ENCODE measurements around the gene STK11IP.

STK11IP gene

DNA sequence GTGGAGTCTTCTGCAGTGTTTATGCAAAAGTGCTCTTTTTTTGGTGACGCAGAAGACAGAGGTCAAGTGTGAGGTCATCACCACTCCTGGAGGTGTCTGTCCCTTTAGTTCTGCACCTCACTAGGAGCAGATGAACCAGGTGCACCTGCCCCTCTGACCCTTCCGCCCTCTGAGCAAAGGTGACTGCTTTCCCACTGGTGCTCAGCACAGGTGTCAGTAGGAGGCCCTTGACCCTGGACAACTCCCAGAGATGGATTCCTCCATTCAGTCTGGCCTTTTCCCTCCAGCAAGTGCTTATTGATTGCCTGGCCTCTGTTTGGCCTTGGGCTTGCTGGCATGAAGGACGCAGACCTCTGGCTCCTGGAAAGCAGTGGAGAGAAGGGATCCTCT, 21.1 kb downstream of the STK11IP start:
- ATAC-seq (ENCODE audit: low read depth): no peak
- no peak for TF ChIP-seq CTCF (IDR thresholded peaks at IDR 0.05; ENCODE audit: poor library complexity, severe bottlenecking)
- H3K27ac ChIP-seq (ENCODE audit: poor library complexity, severe bottlenecking): no peak overlapping the region
- no peaks in the 10 kb centered on the region for H3K36me3 ChIP-seq (ENCODE audit: low read depth)
- H3K9me3 ChIP-seq (ENCODE audit: severe bottlenecking): no peaks in the 10 kb centered on the region
- H3K4me3 ChIP-seq (ENCODE audit: severe bottlenecking): no peak overlapping the region
- H3K4me1 ChIP-seq (ENCODE audit: insufficient read depth, poor library complexity, severe bottlenecking): no peaks in the 10 kb centered on the region
- no peaks in the 10 kb centered on the region for H3K27me3 ChIP-seq (ENCODE audit: insufficient read depth, poor library complexity, severe bottlenecking)
- no peak for DNase-seq (ENCODE audit: low spot score)

GRCh38 chr2:219619235-219619634, 21.6 kb downstream of the STK11IP start:
- DNase-seq (ENCODE audit: low spot score): no peak
- TF ChIP-seq CTCF (IDR thresholded peaks at IDR 0.05; ENCODE audit: poor library complexity, severe bottlenecking): peak; percentile 8
- H3K36me3 ChIP-seq (ENCODE audit: low read depth): no peaks in the 10 kb centered on the region
- H3K9me3 ChIP-seq (ENCODE audit: severe bottlenecking): no peaks in the 10 kb centered on the region
- no peak overlapping the region for H3K27ac ChIP-seq (ENCODE audit: poor library complexity, severe bottlenecking)
- H3K27me3 ChIP-seq (ENCODE audit: insufficient read depth, poor library complexity, severe bottlenecking): no peaks in the 10 kb centered on the region
- H3K4me1 ChIP-seq (ENCODE audit: insufficient read depth, poor library complexity, severe bottlenecking): no peaks in the 10 kb centered on the region
- no peak for ATAC-seq (ENCODE audit: low read depth)
- H3K4me3 ChIP-seq (ENCODE audit: severe bottlenecking): no peak overlapping the region

- H3K9me3 ChIP-seq (ENCODE audit: severe bottlenecking): no peaks in the 10 kb centered on the region
- no peak overlapping the region for H3K27ac ChIP-seq (ENCODE audit: poor library complexity, severe bottlenecking)
- DNase-seq (ENCODE audit: low spot score) (no peak), ATAC-seq (ENCODE audit: low read depth) (no peak)
- H3K27me3 ChIP-seq (ENCODE audit: insufficient read depth, poor library complexity, severe bottlenecking): no peaks in the 10 kb centered on the region
- no peak for TF ChIP-seq CTCF (IDR thresholded peaks at IDR 0.05; ENCODE audit: poor library complexity, severe bottlenecking)
- no peaks in the 10 kb centered on the region for H3K36me3 ChIP-seq (ENCODE audit: low read depth)
- H3K4me3 ChIP-seq (ENCODE audit: severe bottlenecking): no peak overlapping the region
- no peaks in the 10 kb centered on the region for H3K4me1 ChIP-seq (ENCODE audit: insufficient read depth, poor library complexity, severe bottlenecking)
These were observed 22.9 kb downstream of the STK11IP start for GRCh38 chr2:219620546-219620945.

- Histone ChIP-seq H3K9me3 (ENCODE audit: severe bottlenecking) (no peaks in the 10 kb centered on the region), H3K4me3 (ENCODE audit: severe bottlenecking) (no peak overlapping the region), H3K36me3 (ENCODE audit: low read depth) (no peaks in the 10 kb centered on the region), H3K27me3 (ENCODE audit: insufficient read depth, poor library complexity, severe bottlenecking) (no peaks in the 10 kb centered on the region), H3K27ac (ENCODE audit: poor library complexity, severe bottlenecking) (no peak overlapping the region), H3K4me1 (ENCODE audit: insufficient read depth, poor library complexity, severe bottlenecking) (no peaks in the 10 kb centered on the region)
- ATAC-seq (ENCODE audit: low read depth) (no peak), DNase-seq (ENCODE audit: low spot score) (no peak)
- no peak for TF ChIP-seq CTCF (IDR thresholded peaks at IDR 0.05; ENCODE audit: poor library complexity, severe bottlenecking)
These were observed 24.3 kb downstream of the STK11IP start for GRCh38 chr2:219621935-219622334.

DNA sequence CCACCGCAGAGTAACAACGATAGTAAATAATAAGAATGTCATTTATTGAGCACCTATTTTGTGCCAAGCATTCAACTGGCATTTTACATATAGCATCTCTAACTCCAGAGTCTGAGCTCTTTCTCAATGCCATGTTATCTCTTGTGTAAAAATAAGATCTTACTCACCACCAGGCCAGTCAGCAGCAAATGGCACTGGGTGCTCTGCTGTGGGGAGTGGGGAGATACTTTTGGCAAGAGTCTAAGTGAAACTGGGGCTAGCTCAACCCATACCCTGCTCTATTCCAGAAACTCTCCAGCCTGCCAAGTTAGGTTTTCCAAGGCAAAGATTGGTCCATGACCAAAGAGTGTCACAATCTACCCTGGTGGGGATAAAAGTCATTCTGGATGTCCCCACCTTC, 24.8 kb downstream of the STK11IP start:
- no peak overlapping the region for H3K27ac ChIP-seq (ENCODE audit: poor library complexity, severe bottlenecking)

More for the DNA sequence above, 24.8 kb downstream of the STK11IP start:
- Histone ChIP-seq H3K27me3 (ENCODE audit: insufficient read depth, poor library complexity, severe bottlenecking) (no peaks in the 10 kb centered on the region), H3K4me1 (ENCODE audit: insufficient read depth, poor library complexity, severe bottlenecking) (no peaks in the 10 kb centered on the region), H3K36me3 (ENCODE audit: low read depth) (no peaks in the 10 kb centered on the region), H3K4me3 (ENCODE audit: severe bottlenecking) (no peak overlapping the region), H3K9me3 (ENCODE audit: severe bottlenecking) (no peaks in the 10 kb centered on the region)
- TF ChIP-seq CTCF (IDR thresholded peaks at IDR 0.05; ENCODE audit: poor library complexity, severe bottlenecking): no peak
- no peak for ATAC-seq (ENCODE audit: low read depth)
- DNase-seq (ENCODE audit: low spot score): no peak
